OCI-LY1 (cell line): ENCODE measurements around the gene SFTPA2.
"Not testable (repeated sequence)": the region's sequence is repeated elsewhere in the genome, so short reads cannot be mapped to it uniquely, and the experiment has no call there.

Experiments
- H2AFZ ChIP-seq: fragments of 200-600 bp; sonication (generic), shearing (Covaris generic); 2 replicates; pipeline ENCODE4 v1.6.0; 2014; ENCODE audit warnings: antibody characterized with exemption, mild to moderate bottlenecking, low read length
- H3F3A ChIP-seq: fragments of 200-600 bp; sonication (generic), shearing (Covaris generic); 2 replicates; pipeline ENCODE4 v1.6.0; 2014; ENCODE audit warnings: mild to moderate bottlenecking, antibody characterized with exemption, low read length, moderate library complexity; ENCODE audit not compliant: insufficient read depth
- H3K27ac ChIP-seq: fragments of 200-600 bp; sonication (generic); 2 replicates; pipeline ENCODE4 v1.5.1; 2014; ENCODE audit warnings: low read length, mixed run types, mild to moderate bottlenecking, low read depth; ENCODE audit not compliant: poor library complexity, severe bottlenecking
- H3K27me3 ChIP-seq: fragments of 200-600 bp; sonication (generic); 2 replicates; pipeline ENCODE4 v1.6.0; 2014; ENCODE audit warnings: antibody characterized with exemption, mild to moderate bottlenecking, low read length, moderate library complexity; ENCODE audit not compliant: insufficient read depth
- H3K36me3 ChIP-seq: fragments of 200-600 bp; sonication (generic); 2 replicates; pipeline ENCODE4 v1.6.1; 2014; ENCODE audit warnings: mild to moderate bottlenecking, antibody characterized with exemption, low read length, moderate library complexity, mixed read lengths; ENCODE audit not compliant: insufficient read depth
- H3K4me1 ChIP-seq: fragments of 200-600 bp; sonication (generic); 2 replicates; pipeline ENCODE4 v1.5.1; 2014; ENCODE audit warnings: mild to moderate bottlenecking, low read length, moderate library complexity; ENCODE audit not compliant: insufficient read depth, severe bottlenecking
- H3K4me2 ChIP-seq: fragments of 200-600 bp; sonication (generic), shearing (Covaris generic); 2 replicates; pipeline ENCODE4 v1.6.1; 2014; ENCODE audit warnings: low read length
- H3K4me3 ChIP-seq: fragments of 200-600 bp; sonication (generic); 2 replicates; pipeline ENCODE4 v1.5.1; 2014; ENCODE audit warnings: low read length, low read depth, mild to moderate bottlenecking, mixed read lengths; ENCODE audit not compliant: poor library complexity, severe bottlenecking
- H3K79me2 ChIP-seq: fragments of 200-600 bp; shearing (Covaris generic); 2 replicates; pipeline ENCODE4 v1.6.1; 2016; ENCODE audit warnings: mixed run types, low read length, mixed read lengths; ENCODE audit not compliant: insufficient read depth
- H3K9ac ChIP-seq: fragments of 200-600 bp; sonication (generic), shearing (Covaris generic); 2 replicates; pipeline ENCODE4 v1.6.1; 2014; ENCODE audit warnings: mild to moderate bottlenecking, low read length, mixed read lengths
- H3K9me2 ChIP-seq: fragments of 200-600 bp; sonication (generic), shearing (Covaris generic); 2 replicates; pipeline ENCODE4 v1.6.1; 2014; ENCODE audit warnings: low read depth, mild to moderate bottlenecking, low read length, mixed read lengths
- H3K9me3 ChIP-seq: fragments of 200-600 bp; shearing (Covaris generic); 2 replicates; pipeline ENCODE4 v1.6.1; 2014; ENCODE audit warnings: low read length, mixed read lengths
- H4K20me1 ChIP-seq: fragments of 200-600 bp; sonication (generic), shearing (Covaris generic); 2 replicates; pipeline ENCODE4 v1.6.0; 2016; ENCODE audit warnings: mild to moderate bottlenecking, low read length; ENCODE audit not compliant: insufficient read depth
- CTCF ChIP-seq: fragments of 200-600 bp; sonication (generic), shearing (Covaris generic); IDR thresholded peaks from 2 replicates; pipeline ENCODE4 v1.5.1; 2017; ENCODE audit warnings: mild to moderate bottlenecking, antibody characterized with exemption, low read length, moderate library complexity, mixed read lengths
- EZH2 ChIP-seq: fragments of 200-600 bp; sonication (generic), shearing (Covaris generic); IDR thresholded peaks from 2 replicates; pipeline ENCODE4 v1.8.0; 2017; ENCODE audit warnings: borderline replicate concordance, mixed run types, mild to moderate bottlenecking, antibody characterized with exemption, low read length, moderate library complexity, mixed read lengths

SFTPA2 gene

GRCh38 chr10:79559726-79560125, 481 bp downstream of the SFTPA2 start:
- no peaks in the 10 kb centered on the region for H3K27me3 ChIP-seq

GRCh38 chr10:79556961-79557360, 3.2 kb downstream of the SFTPA2 start:
- H3K9me3 ChIP-seq, H3K4me3 ChIP-seq, H3K27me3 ChIP-seq, H3F3A ChIP-seq, H3K27ac ChIP-seq, H3K79me2 ChIP-seq, H3K4me1 ChIP-seq, H3K36me3 ChIP-seq, H3K4me2 ChIP-seq, H3K9me2 ChIP-seq, H4K20me1 ChIP-seq, H3K9ac ChIP-seq, H2AFZ ChIP-seq: not testable (repeated sequence)

More at GRCh38 chr10:79559726-79560125, 481 bp downstream of the SFTPA2 start:
- H3K4me3 ChIP-seq, result no peak overlapping the region
- no peaks in the 10 kb centered on the region for H4K20me1 ChIP-seq
- no peak overlapping the region for H2AFZ ChIP-seq
- H3K4me2 ChIP-seq, result no peak overlapping the region
- H3K9me2 ChIP-seq, result no peaks in the 10 kb centered on the region
- no peak for TF ChIP-seq EZH2
- TF ChIP-seq CTCF, result no peak
- H3K79me2 ChIP-seq, result no peaks in the 10 kb centered on the region
- H3K27ac ChIP-seq, result no peak overlapping the region
- no peaks in the 10 kb centered on the region for H3K36me3 ChIP-seq
- no peaks in the 10 kb centered on the region for H3K9me3 ChIP-seq
- H3K9ac ChIP-seq, result no peak overlapping the region
- H3F3A ChIP-seq, result no peaks in the 10 kb centered on the region
- H3K4me1 ChIP-seq, result no peaks in the 10 kb centered on the region

GRCh38 chr10:79555354-79556309, 4.6 kb downstream of the SFTPA2 start:
- no peaks in the 10 kb centered on the region for H3K27me3 ChIP-seq
- H3K36me3 ChIP-seq, result no peaks in the 10 kb centered on the region
- no peaks in the 10 kb centered on the region for H3F3A ChIP-seq
- H3K4me2 ChIP-seq, result no peak overlapping the region
- H3K9ac ChIP-seq, result no peak overlapping the region
- TF ChIP-seq EZH2 (no peak), CTCF (no peak)
- H3K4me3 ChIP-seq, result no peak overlapping the region
- H3K4me1 ChIP-seq, result no peaks in the 10 kb centered on the region
- no peak overlapping the region for H3K27ac ChIP-seq
- H4K20me1 ChIP-seq, result no peaks in the 10 kb centered on the region
- H2AFZ ChIP-seq, result no peak overlapping the region
- no peaks in the 10 kb centered on the region for H3K9me3 ChIP-seq
- no peaks in the 10 kb centered on the region for H3K9me2 ChIP-seq
- H3K79me2 ChIP-seq, result no peaks in the 10 kb centered on the region

GRCh38 chr10:79552143-79552542, 8.1 kb downstream of the SFTPA2 start:
- H3K9ac ChIP-seq, result no peak overlapping the region
- no peaks in the 10 kb centered on the region for H3K9me3 ChIP-seq
- H3K27ac ChIP-seq, result no peak overlapping the region
- H3K4me1 ChIP-seq, result no peaks in the 10 kb centered on the region
- no peaks in the 10 kb centered on the region for H4K20me1 ChIP-seq
- no peak overlapping the region for H3K4me3 ChIP-seq
- no peak overlapping the region for H2AFZ ChIP-seq
- no peaks in the 10 kb centered on the region for H3K27me3 ChIP-seq
- H3K4me2 ChIP-seq, result no peak overlapping the region
- TF ChIP-seq CTCF (no peak), EZH2 (no peak)
- no peaks in the 10 kb centered on the region for H3K36me3 ChIP-seq
- H3K9me2 ChIP-seq, result no peaks in the 10 kb centered on the region
- H3F3A ChIP-seq, result no peaks in the 10 kb centered on the region
- H3K79me2 ChIP-seq, result no peaks in the 10 kb centered on the region
